ENCODE results near the gene SNED1. TPM values are rescaled to one million over a fixed set of nuclear protein-coding genes. Genes with fewer than 3 reads are reported as not detected.

SNED1 gene
- total and polyA plus RNA-seq, 9 of the 15 experiments (the other 6 are each of a cell fraction or from before 2014, with no cell fraction given): 0.03 to 0.07 (median 0.05) TPM; not detected in 5

DNA sequence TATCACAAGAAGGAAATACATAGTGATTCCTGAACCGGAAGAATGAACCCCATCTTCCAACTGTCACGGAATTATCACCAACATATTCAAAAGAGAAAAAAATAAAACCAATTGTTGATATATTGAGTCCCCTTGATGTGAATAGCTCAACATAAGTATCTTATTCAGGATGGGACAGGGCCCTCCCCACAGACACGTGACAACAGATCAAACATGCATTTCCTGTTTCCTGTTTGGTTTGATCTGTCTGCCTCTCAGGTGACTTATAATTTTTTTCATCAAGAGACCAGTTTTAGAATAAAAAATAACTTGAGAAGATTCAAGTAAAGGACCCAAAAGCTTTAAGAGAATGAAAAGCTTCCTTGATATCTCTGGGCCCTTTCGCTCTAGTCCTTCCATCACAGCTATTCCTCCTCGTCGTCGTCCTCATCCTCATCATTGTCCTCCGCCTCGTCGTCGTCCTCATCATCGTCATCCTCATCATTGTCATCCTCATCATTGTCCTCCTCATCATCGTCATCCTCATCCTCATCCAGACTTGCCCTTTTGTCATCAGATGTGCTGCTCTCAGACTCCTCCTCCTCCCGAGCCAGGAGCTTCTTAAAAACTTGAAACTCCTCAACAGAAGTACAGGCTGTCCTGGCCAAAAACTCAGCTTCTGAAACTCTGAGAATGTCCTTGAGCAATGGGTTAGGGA, 97.3 kb downstream of the SNED1 start:
- no peak overlapping the region for H3K4me3 ChIP-seq
- peaks cover 74% of the 10 kb centered on the region; the same call in 2 of the 3 replicates for H3K36me3 ChIP-seq (ENCODE audit: control insufficient read depth, insufficient read depth, low read length)
- DNase-seq (ENCODE audit: extremely low read depth in 1 of 4, low spot score in 3 of 4): no peak
- no peaks in the 10 kb centered on the region for H3K27me3 ChIP-seq (ENCODE audit: control insufficient read depth in 2 of 2, insufficient read depth in 2 of 2, low read length in 2 of 2)
- H3K9me1 ChIP-seq (ENCODE audit: control insufficient read depth, insufficient read depth, low read length): no peaks in the 10 kb centered on the region
- H3K9me3 ChIP-seq (replicated peaks; ENCODE audit: control insufficient read depth, insufficient read depth, low read depth, low read length): no peaks in the 10 kb centered on the region
- H2AFZ ChIP-seq (ENCODE audit: low read depth, low read length): no peak overlapping the region
- H4K20me1 ChIP-seq (replicated peaks; ENCODE audit: control insufficient read depth, insufficient read depth, low read length): no peaks in the 10 kb centered on the region
- H3K27ac ChIP-seq (ENCODE audit: extremely low read depth, low read depth, low read length): no peak overlapping the region
- no peak overlapping the region for H3K9ac ChIP-seq (ENCODE audit: insufficient read depth in 1 of 2, low read depth in 2 of 2, low read length in 2 of 2)
- no peak for ATAC-seq
- ChIA-PET POLR2A (interaction anchor here (0.7 kb wide), 1 partner anchor 499 kb away, joined by 3 read pairs; no protein-coding TSS in a partner anchor), CTCF (ENCODE audit: low intra/inter-chr PET ratio) (no interaction called here)
- in situ Hi-C loops (cut with MboI) (no loop called here), intact Hi-C loops (cut with micrococcal nuclease) (no loop called here)
- no TSS peak for BruUV-seq (replicated peaks)
- no peak for FAIRE-seq
- no peak for TF ChIP-seq HMG20A (CRISPR knock-in tag; conservative IDR thresholded peaks at IDR 0.05)
- no peak for TF ChIP-seq ZNF75A (CRISPR knock-in tag; IDR thresholded peaks at IDR 0.05)
- no peak for TF ChIP-seq ATF1 (CRISPR knock-in tag; IDR thresholded peaks at IDR 0.05)
- no peak for TF ChIP-seq ATF1 (tag; IDR thresholded peaks at IDR 0.05)
- TF ChIP-seq, protein P1, sequence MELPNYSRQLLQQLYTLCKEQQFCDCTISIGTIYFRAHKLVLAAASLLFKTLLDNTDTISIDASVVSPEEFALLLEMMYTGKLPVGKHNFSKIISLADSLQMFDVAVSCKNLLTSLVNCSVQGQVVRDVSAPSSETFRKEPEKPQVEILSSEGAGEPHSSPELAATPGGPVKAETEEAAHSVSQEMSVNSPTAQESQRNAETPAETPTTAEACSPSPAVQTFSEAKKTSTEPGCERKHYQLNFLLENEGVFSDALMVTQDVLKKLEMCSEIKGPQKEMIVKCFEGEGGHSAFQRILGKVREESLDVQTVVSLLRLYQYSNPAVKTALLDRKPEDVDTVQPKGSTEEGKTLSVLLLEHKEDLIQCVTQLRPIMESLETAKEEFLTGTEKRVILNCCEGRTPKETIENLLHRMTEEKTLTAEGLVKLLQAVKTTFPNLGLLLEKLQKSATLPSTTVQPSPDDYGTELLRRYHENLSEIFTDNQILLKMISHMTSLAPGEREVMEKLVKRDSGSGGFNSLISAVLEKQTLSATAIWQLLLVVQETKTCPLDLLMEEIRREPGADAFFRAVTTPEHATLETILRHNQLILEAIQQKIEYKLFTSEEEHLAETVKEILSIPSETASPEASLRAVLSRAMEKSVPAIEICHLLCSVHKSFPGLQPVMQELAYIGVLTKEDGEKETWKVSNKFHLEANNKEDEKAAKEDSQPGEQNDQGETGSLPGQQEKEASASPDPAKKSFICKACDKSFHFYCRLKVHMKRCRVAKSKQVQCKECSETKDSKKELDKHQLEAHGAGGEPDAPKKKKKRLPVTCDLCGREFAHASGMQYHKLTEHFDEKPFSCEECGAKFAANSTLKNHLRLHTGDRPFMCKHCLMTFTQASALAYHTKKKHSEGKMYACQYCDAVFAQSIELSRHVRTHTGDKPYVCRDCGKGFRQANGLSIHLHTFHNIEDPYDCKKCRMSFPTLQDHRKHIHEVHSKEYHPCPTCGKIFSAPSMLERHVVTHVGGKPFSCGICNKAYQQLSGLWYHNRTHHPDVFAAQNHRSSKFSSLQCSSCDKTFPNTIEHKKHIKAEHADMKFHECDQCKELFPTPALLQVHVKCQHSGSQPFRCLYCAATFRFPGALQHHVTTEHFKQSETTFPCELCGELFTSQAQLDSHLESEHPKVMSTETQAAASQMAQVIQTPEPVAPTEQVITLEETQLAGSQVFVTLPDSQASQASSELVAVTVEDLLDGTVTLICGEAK (IDR thresholded peaks at IDR 0.05): no peak
- TF ChIP-seq, protein P1 (CRISPR knock-in tag; IDR thresholded peaks at IDR 0.05): no peak
- TF ChIP-seq HDAC1 (IDR thresholded peaks at IDR 0.05): no peak
- TF ChIP-seq POLR2G (IDR thresholded peaks at IDR 0.05; ENCODE audit: low read depth, low read length): no peak
- TF ChIP-seq HNRNPK (IDR thresholded peaks at IDR 0.05; ENCODE audit: low read depth, low read length, poor library complexity, severe bottlenecking): no peak
- TF ChIP-seq ZFPM2 (CRISPR knock-in tag; IDR thresholded peaks at IDR 0.05): no peak
- TF ChIP-seq BRD4 (IDR thresholded peaks at IDR 0.05): no peak
- TF ChIP-seq ILF3 (IDR thresholded peaks at IDR 0.05; ENCODE audit: borderline replicate concordance): no peak
- H3K4me2 ChIP-seq (ENCODE audit: insufficient read depth, low read length): no peak overlapping the region
- H3K4me1 ChIP-seq (replicated peaks in 1 of 2; ENCODE audit: control insufficient read depth in 2 of 2, insufficient read depth in 2 of 2, low read length in 2 of 2): no peaks in the 10 kb centered on the region; a peak in 1 of 5 replicates
- peaks cover 16% of the 10 kb centered on the region for H3K79me2 ChIP-seq (ENCODE audit: control insufficient read depth, insufficient read depth, low read length)
- WGBS (ENCODE audit: insufficient coverage, low coverage, missing lambda C conversion rate): 92% methylated on average over 12 of the region's 14 CpGs
